H4 (cell line): ENCODE measurements around the gene SLC37A2. TPM values are rescaled to one million over a fixed set of nuclear protein-coding genes. Genes with fewer than 3 reads are reported as not detected.
A peak's percentile ranks its signal among the peaks of the same experiment; 100 is the strongest.

Experiments
- DNase-seq: peaks from one replicate; pipeline ENCODE4 v3.0.0-alpha.2; 2015; ENCODE audit warnings: low spot score
- total RNA-seq: library from RNA; depleted of rRNA; stranded (reverse); fragments of >200 nt; shearing (Covaris generic); gene quantifications from 2 replicates; pipeline ENCODE4 v1.2.3, GENCODE V29; 2014

Gene SLC37A2
- total RNA-seq, 1 experiment from 2014 or later, result 0.95 TPM

- no peak for DNase-seq
These were observed 8.3 kb downstream of the SLC37A2 start for GRCh38 chr11:125071435-125071834.

GRCh38 chr11:125071846-125072217 lies 8.7 kb downstream of the SLC37A2 start:
- DNase-seq, result no peak

- DNase-seq, result no peak
These were observed 9.3 kb downstream of the SLC37A2 start for GRCh38 chr11:125072218-125072960.

- no peak for DNase-seq
These were observed 10.0 kb downstream of the SLC37A2 start for GRCh38 chr11:125072961-125073590.

GRCh38 chr11:125073616-125074483 lies 10.7 kb downstream of the SLC37A2 start:
- no peak for DNase-seq

GRCh38 chr11:125074511-125075241 lies 11.6 kb downstream of the SLC37A2 start:
- DNase-seq, result no peak

GRCh38 chr11:125075242-125075625 lies 12.1 kb downstream of the SLC37A2 start:
- no peak for DNase-seq

GRCh38 chr11:125075900-125076317 lies 12.8 kb downstream of the SLC37A2 start:
- no peak for DNase-seq

GRCh38 chr11:125076378-125076945 lies 13.4 kb downstream of the SLC37A2 start:
- no peak for DNase-seq

- no peak for DNase-seq
These were observed 14.9 kb downstream of the SLC37A2 start for GRCh38 chr11:125078016-125078415.

- DNase-seq, result no peak
These were observed 15.5 kb downstream of the SLC37A2 start for GRCh38 chr11:125078516-125079140.

- no peak for DNase-seq
These were observed 16.2 kb downstream of the SLC37A2 start for GRCh38 chr11:125079151-125079877.

GRCh38 chr11:125079878-125080530 lies 16.9 kb downstream of the SLC37A2 start:
- no peak for DNase-seq

GRCh38 chr11:125080531-125080911 lies 17.4 kb downstream of the SLC37A2 start:
- DNase-seq, result no peak

- no peak for DNase-seq
These were observed 18.1 kb downstream of the SLC37A2 start for GRCh38 chr11:125081098-125081798.

GRCh38 chr11:125082040-125082439 lies 18.9 kb downstream of the SLC37A2 start:
- DNase-seq, result no peak

- peak; percentile 53 for DNase-seq
These were observed 19.7 kb downstream of the SLC37A2 start for GRCh38 chr11:125082611-125083311.

- DNase-seq, result no peak
These were observed 20.4 kb downstream of the SLC37A2 start for GRCh38 chr11:125083312-125084056.
